Measurements from ENCODE around the gene FLNC.

The FLNC gene

DNA sequence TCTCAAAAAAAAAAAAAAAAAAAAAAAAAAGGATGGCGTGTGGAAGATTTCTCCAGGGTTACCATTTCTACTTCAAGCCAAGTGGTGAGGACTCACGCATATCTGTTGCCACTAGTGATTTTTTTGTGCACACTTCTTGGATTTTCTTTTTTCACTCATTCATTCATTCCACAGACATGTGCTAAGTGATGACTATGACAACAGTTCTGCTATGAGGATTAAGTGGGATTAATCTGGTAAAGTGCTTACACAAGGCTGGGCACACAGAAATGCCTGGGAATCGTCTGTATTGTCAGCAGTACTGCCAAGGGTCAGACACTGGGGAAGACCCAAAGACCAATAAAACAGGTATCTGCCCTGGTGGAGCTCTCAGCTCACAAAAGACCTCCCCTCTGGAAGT lies 48.4 kb upstream of the FLNC start:
- H2AFZ ChIP-seq (ENCODE audit: low read length) = no peak overlapping the region
- no peaks in the 10 kb centered on the region for H4K20me1 ChIP-seq (ENCODE audit: insufficient read depth, low read length, poor library complexity, severe bottlenecking)
- H3K9me2 ChIP-seq (replicated peaks; ENCODE audit: low read depth, low read length) = no peaks in the 10 kb centered on the region
- H3K9me3 ChIP-seq (ENCODE audit: insufficient read depth, low read depth, low read length) = no peaks in the 10 kb centered on the region
- H3K4me2 ChIP-seq (ENCODE audit: low read depth, low read length, poor library complexity, severe bottlenecking) = no peak overlapping the region
- H3F3A ChIP-seq (ENCODE audit: low read depth) = no peaks in the 10 kb centered on the region
- no peaks in the 10 kb centered on the region for H3K79me2 ChIP-seq (ENCODE audit: insufficient read depth, low read length)
- no peaks in the 10 kb centered on the region for H3K36me3 ChIP-seq (ENCODE audit: insufficient read depth, low read length)
- H3K4me1 ChIP-seq (ENCODE audit: insufficient read depth, low read length, poor library complexity, severe bottlenecking) = no peaks in the 10 kb centered on the region
- no peak overlapping the region for H3K4me3 ChIP-seq (ENCODE audit: low read length, poor library complexity, severe bottlenecking)
- TF ChIP-seq EZH2phosphoT487 (IDR thresholded peaks at IDR 0.05; ENCODE audit: borderline replicate concordance) = no peak
- TF ChIP-seq, protein P1, sequence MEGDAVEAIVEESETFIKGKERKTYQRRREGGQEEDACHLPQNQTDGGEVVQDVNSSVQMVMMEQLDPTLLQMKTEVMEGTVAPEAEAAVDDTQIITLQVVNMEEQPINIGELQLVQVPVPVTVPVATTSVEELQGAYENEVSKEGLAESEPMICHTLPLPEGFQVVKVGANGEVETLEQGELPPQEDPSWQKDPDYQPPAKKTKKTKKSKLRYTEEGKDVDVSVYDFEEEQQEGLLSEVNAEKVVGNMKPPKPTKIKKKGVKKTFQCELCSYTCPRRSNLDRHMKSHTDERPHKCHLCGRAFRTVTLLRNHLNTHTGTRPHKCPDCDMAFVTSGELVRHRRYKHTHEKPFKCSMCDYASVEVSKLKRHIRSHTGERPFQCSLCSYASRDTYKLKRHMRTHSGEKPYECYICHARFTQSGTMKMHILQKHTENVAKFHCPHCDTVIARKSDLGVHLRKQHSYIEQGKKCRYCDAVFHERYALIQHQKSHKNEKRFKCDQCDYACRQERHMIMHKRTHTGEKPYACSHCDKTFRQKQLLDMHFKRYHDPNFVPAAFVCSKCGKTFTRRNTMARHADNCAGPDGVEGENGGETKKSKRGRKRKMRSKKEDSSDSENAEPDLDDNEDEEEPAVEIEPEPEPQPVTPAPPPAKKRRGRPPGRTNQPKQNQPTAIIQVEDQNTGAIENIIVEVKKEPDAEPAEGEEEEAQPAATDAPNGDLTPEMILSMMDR (conservative IDR thresholded peaks at IDR 0.05; ENCODE audit: low read length) = no peak
- H3K9ac ChIP-seq (ENCODE audit: low read depth, low read length, poor library complexity, severe bottlenecking) = no peak overlapping the region
- H3K27me3 ChIP-seq (ENCODE audit: insufficient read depth, low read length, poor library complexity, severe bottlenecking) = no peaks in the 10 kb centered on the region

DNA sequence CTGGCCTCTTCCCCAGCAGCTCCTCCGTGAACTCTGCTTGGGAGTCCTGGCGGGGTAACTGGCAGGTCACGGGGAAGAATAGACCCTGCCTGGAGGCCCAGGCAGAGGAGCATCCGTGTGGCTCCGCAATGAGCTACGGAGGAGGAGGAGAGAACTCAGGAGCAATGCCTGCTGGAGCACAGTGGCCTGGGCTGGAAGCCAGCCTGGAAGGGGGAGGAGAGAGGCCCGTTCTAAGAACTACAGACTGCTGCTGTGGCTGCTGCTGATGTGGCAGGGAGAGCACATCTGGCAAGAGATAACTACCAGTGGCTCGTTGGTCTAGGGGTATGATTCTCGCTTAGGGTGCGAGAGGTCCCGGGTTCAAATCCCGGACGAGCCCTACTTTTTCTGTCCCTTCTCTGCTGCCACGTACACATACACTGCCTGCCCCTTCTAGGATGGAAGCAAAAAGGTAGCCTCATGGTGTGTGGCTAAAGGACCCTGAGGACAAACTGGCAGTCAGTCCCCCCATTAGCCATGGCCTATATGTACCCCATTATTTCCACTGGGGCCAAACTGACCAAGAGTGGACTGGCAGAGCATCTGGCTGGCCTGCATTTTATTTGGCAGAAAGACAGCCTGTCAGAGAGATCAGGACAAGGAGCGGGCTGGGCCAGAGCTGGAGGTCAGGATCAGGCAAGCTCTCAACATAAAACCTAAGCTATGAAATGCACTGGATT lies 46.9 kb upstream of the FLNC start:
- no peak for TF ChIP-seq EZH2phosphoT487 (IDR thresholded peaks at IDR 0.05; ENCODE audit: borderline replicate concordance)
- TF ChIP-seq, protein P1 (conservative IDR thresholded peaks at IDR 0.05; ENCODE audit: low read length) = no peak
- Histone ChIP-seq H3K4me3 (ENCODE audit: low read length, poor library complexity, severe bottlenecking) (no peak overlapping the region), H2AFZ (ENCODE audit: low read length) (no peak overlapping the region), H3K4me1 (ENCODE audit: insufficient read depth, low read length, poor library complexity, severe bottlenecking) (no peaks in the 10 kb centered on the region), H3K36me3 (ENCODE audit: insufficient read depth, low read length) (no peaks in the 10 kb centered on the region), H3F3A (ENCODE audit: low read depth) (no peaks in the 10 kb centered on the region), H3K4me2 (ENCODE audit: low read depth, low read length, poor library complexity, severe bottlenecking) (no peak overlapping the region), H3K79me2 (ENCODE audit: insufficient read depth, low read length) (no peaks in the 10 kb centered on the region), H4K20me1 (ENCODE audit: insufficient read depth, low read length, poor library complexity, severe bottlenecking) (no peaks in the 10 kb centered on the region), H3K9me2 (replicated peaks; ENCODE audit: low read depth, low read length) (no peaks in the 10 kb centered on the region), H3K27me3 (ENCODE audit: insufficient read depth, low read length, poor library complexity, severe bottlenecking) (no peaks in the 10 kb centered on the region), H3K9me3 (ENCODE audit: insufficient read depth, low read depth, low read length) (no peaks in the 10 kb centered on the region), H3K9ac (ENCODE audit: low read depth, low read length, poor library complexity, severe bottlenecking) (no peak overlapping the region)

DNA sequence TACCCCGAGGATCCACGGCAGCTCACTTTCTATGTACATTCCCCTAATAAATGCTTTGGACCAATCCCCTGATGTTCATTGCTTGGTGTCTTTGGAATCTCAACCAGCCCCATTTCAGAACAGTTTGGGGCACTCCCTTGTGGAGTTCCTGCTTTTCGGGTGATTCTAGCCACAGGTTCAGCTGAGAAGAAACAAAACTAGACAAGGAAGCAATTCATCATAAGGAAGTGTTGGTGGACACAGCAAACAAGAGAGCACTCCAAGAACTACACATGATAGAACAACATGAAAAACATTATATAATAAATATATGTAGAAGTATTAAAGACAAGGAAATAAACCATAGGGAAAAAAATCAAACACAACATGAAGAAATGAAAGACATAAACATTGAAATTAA lies 44.5 kb upstream of the FLNC start:
- Histone ChIP-seq H3F3A (ENCODE audit: low read depth) (peaks cover 3% of the 10 kb centered on the region; the same call in 1 of the 2 replicates), H3K36me3 (ENCODE audit: insufficient read depth, low read length) (no peaks in the 10 kb centered on the region), H3K9ac (ENCODE audit: low read depth, low read length, poor library complexity, severe bottlenecking) (no peak overlapping the region), H3K4me3 (ENCODE audit: low read length, poor library complexity, severe bottlenecking) (no peak overlapping the region), H4K20me1 (ENCODE audit: insufficient read depth, low read length, poor library complexity, severe bottlenecking) (no peaks in the 10 kb centered on the region), H3K79me2 (ENCODE audit: insufficient read depth, low read length) (no peaks in the 10 kb centered on the region), H3K27me3 (ENCODE audit: insufficient read depth, low read length, poor library complexity, severe bottlenecking) (no peaks in the 10 kb centered on the region), H2AFZ (ENCODE audit: low read length) (no peak overlapping the region), H3K4me1 (ENCODE audit: insufficient read depth, low read length, poor library complexity, severe bottlenecking) (peaks cover 6% of the 10 kb centered on the region), H3K9me2 (replicated peaks; ENCODE audit: low read depth, low read length) (no peaks in the 10 kb centered on the region), H3K4me2 (ENCODE audit: low read depth, low read length, poor library complexity, severe bottlenecking) (no peak overlapping the region), H3K9me3 (ENCODE audit: insufficient read depth, low read depth, low read length) (no peaks in the 10 kb centered on the region)
- TF ChIP-seq, protein P1 (conservative IDR thresholded peaks at IDR 0.05; ENCODE audit: low read length) = no peak
